A549 (cell line): ENCODE measurements around the gene CACNB3.

ENCODE experiments used
- BHLHE40 ChIP-seq: IDR thresholded peaks from 2 replicates; pipeline ENCODE4 v1.6.1; 2012; ENCODE audit warnings: low read depth, low read length, inconsistent platforms
- CHD4 ChIP-seq: fragments of 200-600 bp; sonication (generic); IDR thresholded peaks from 2 replicates; pipeline ENCODE4 v1.6.1; 2016; ENCODE audit warnings: antibody characterized with exemption, mild to moderate bottlenecking, borderline replicate concordance
- CTCF ChIP-seq: fragments of >200 bp; sonication (Bioruptor Twin); formaldehyde crosslinking; IDR thresholded peaks from 3 replicates; pipeline ENCODE4 v1.5.1; 2016
- FOSL2 ChIP-seq, 2 experiments: fragments of 450-650 bp in 1 of 2; fragments of >200 bp in 1 of 2; sonication (Bioruptor Twin) in 1 of 2; formaldehyde crosslinking; IDR thresholded peaks; 2 replicates each; pipeline versions ENCODE4 v1.5.0 to v1.6.1; 2016 to 2020; ENCODE audit warnings: mild to moderate bottlenecking in 1 of 2, moderate library complexity in 1 of 2
- NPAS2 ChIP-seq: fragments of 250-450 bp; sonication (Bioruptor Pico); IDR thresholded peaks from 2 replicates; pipeline ENCODE4 v1.8.0; 2022; ENCODE audit warnings: mild to moderate bottlenecking, moderate library complexity, borderline replicate concordance
- POLR2A ChIP-seq: IDR thresholded peaks from 2 replicates; pipeline ENCODE4 v1.6.1; 2012; ENCODE audit warnings: mild to moderate bottlenecking, low read length
- RAD21 ChIP-seq, 2 experiments: fragments of >200 bp in 1 of 2; sonication (Bioruptor Twin) in 1 of 2; formaldehyde crosslinking in 1 of 2; IDR thresholded peaks in 1 of 2; conservative IDR thresholded peaks in 1 of 2; 2 replicates in 1 of 2; 3 replicates in 1 of 2; pipeline ENCODE4 v1.6.1; 2012 to 2018; ENCODE audit warnings: inconsistent platforms in 1 of 2
- RCOR1 ChIP-seq: fragments of 150-350 bp; IDR thresholded peaks from 2 replicates; pipeline ENCODE4 v1.6.1; 2014; ENCODE audit warnings: antibody characterized with exemption, low read length, low read depth
- SREBF2 ChIP-seq: fragments of 450-650 bp; IDR thresholded peaks from 2 replicates; pipeline ENCODE4 v1.6.1; 2014; ENCODE audit warnings: mild to moderate bottlenecking, moderate library complexity

DNA sequence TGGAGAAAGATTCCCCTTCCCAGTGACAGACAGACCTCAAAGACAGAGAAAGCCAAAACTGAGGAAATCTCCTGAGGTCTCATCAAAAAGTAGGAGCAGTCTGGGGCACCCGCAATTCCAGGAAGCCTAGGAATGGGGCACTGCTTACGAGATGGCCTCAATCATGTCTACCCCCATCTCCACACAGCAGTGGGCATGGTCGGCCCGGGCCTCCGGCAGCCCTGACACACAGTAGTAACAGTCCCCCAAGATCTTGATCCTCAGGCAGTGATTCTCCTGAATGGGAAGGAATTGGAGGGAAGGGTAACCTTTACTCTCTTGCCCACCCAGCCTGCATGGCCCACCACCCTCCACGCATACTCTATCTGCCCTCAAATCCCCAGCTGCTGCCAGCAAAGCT lies 41.3 kb upstream of the CACNB3 start:
- TF ChIP-seq BHLHE40 (no peak), POLR2A (no peak), CHD4 (no peak), CTCF (no peak), RAD21 (conservative IDR thresholded peaks at IDR 0.05 in 1 of 2, IDR thresholded peaks at IDR 0.05 in 1 of 2) (no peak), SREBF2 (no peak), FOSL2 (IDR thresholded peaks at IDR 0.05) (no peak), FOSL2 (CRISPR knock-in tag; IDR thresholded peaks at IDR 0.05) (no peak), NPAS2 (CRISPR knock-in tag) (no peak), RCOR1 (no peak)
